Naive thymus-derived CD8-positive, alpha-beta T cell (primary cell): ENCODE measurements around the gene COL15A1. TPM values are rescaled to one million over a fixed set of nuclear protein-coding genes. Genes with fewer than 3 reads are reported as not detected.

Experiments
- ATAC-seq, 2 donors: fragments of 150-1000 bp; cut with Tn5 transposase in 1 of 2; sonication (Bioruptor Pico), chemical (Tn5 transposase) in 1 of 2; 1 replicate in 1 of 2; 2 replicates in 1 of 2; pipeline ENCODE4 v1.10.0; 2021; ENCODE audit warnings: mild to moderate bottlenecking in 2 of 2, moderate library complexity in 2 of 2
- POLR2A ChIA-PET: fragments of 350-600 bp; sonication (Branson Sonifier 250); formaldehyde crosslinking; loops from one replicate; lab custom pipeline; 2021; ENCODE audit warnings: antibody characterized with exemption; lab: Charles Lee
- DNase-seq, 10 donors: peaks; one replicate each; pipeline versions ENCODE4 v3.0.0 to v3.0.0-alpha.2; 2020 to 2022
- H3K27ac Mint-ChIP-seq, 10 donors: one replicate each; pipeline ENCODE4 v1.8.0; 2020 to 2022; ENCODE audit warnings: mild to moderate bottlenecking in 10 of 10, mixed read lengths in 10 of 10, moderate library complexity in 4 of 10, inconsistent platforms in 1 of 10
- H3K27me3 Mint-ChIP-seq, 5 donors: one replicate each; pipeline ENCODE4 v1.8.0; 2021 to 2022; ENCODE audit warnings: mixed read lengths in 5 of 5
- H3K36me3 Mint-ChIP-seq, 3 donors: one replicate each; pipeline ENCODE4 v1.8.0; 2020 to 2022; ENCODE audit warnings: mixed read lengths in 3 of 3, mild to moderate bottlenecking in 2 of 3, inconsistent platforms in 1 of 3
- H3K4me1 Mint-ChIP-seq, 4 donors: one replicate each; pipeline ENCODE4 v1.8.0; 2021 to 2022; ENCODE audit warnings: mixed read lengths in 4 of 4
- H3K4me3 Mint-ChIP-seq, 10 donors: one replicate each; pipeline ENCODE4 v1.8.0; 2020 to 2022; ENCODE audit warnings: mild to moderate bottlenecking in 10 of 10, mixed read lengths in 10 of 10, moderate library complexity in 6 of 10, inconsistent platforms in 1 of 10
- H3K9me3 Mint-ChIP-seq, 9 donors: one replicate each; pipeline ENCODE4 v1.8.0; 2020 to 2022; ENCODE audit warnings: mixed read lengths in 9 of 9, mild to moderate bottlenecking in 3 of 9, inconsistent platforms in 1 of 9, moderate library complexity in 1 of 9
- polyA plus RNA-seq, 3 donors: library from polyadenylated mRNA; unstranded; fragments of 300-500 nt; fragmentation: Illumina TruSeq; gene quantifications; one replicate each; pipeline ENCODE4 v1.2.3, GENCODE V29; 2021
- total RNA-seq, 8 experiments: library from RNA in 2 of 8; stranded (reverse) in 2 of 8; gene quantifications; one replicate each; pipeline ENCODE4 v1.2.3 and lab custom pipeline; 2021 to 2026

The COL15A1 gene
- total and polyA plus RNA-seq, 5 experiments from 2014 or later: not detected

- no peak for ATAC-seq
- POLR2A ChIA-PET: interaction anchor here (1.0 kb wide), 1 partner anchor 59 kb away, joined by 4 read pairs; no protein-coding TSS in a partner anchor
Measured at GRCh38 chr9:99101271-99101670, 157.6 kb downstream of the COL15A1 start.

GRCh38 chr9:99101812-99102211 is 158.1 kb downstream of the COL15A1 start:
- POLR2A ChIA-PET: interaction anchor here (1.0 kb wide), 1 partner anchor 59 kb away, joined by 4 read pairs; no protein-coding TSS in a partner anchor
- no peak overlapping the region for H3K27ac Mint-ChIP-seq
- no peaks in the 10 kb centered on the region for H3K27me3 Mint-ChIP-seq
- peaks cover 0 to 10% (median 2%) of the 10 kb centered on the region in 9 donors for H3K9me3 Mint-ChIP-seq
- DNase-seq (no peak), ATAC-seq (no peak)
- no peak overlapping the region for H3K4me3 Mint-ChIP-seq
- peaks cover 17 to 36% (median 35%) of the 10 kb centered on the region in 4 donors for H3K4me1 Mint-ChIP-seq
- H3K36me3 Mint-ChIP-seq: peaks cover 0 to 11% (median 0%) of the 10 kb centered on the region in 3 donors

More at GRCh38 chr9:99101271-99101670, 157.6 kb downstream of the COL15A1 start:
- H3K36me3 Mint-ChIP-seq: peaks cover 0 to 11% (median 0%) of the 10 kb centered on the region in 3 donors
- H3K4me1 Mint-ChIP-seq: peaks cover 18 to 36% (median 33%) of the 10 kb centered on the region in 4 donors
- no peak for DNase-seq
- peaks cover 0 to 10% (median 2%) of the 10 kb centered on the region in 9 donors for H3K9me3 Mint-ChIP-seq
- H3K27me3 Mint-ChIP-seq: no peaks in the 10 kb centered on the region
- no peak overlapping the region for H3K4me3 Mint-ChIP-seq
- H3K27ac Mint-ChIP-seq: no peak overlapping the region

- no peak for DNase-seq
- POLR2A ChIA-PET: interaction anchor here (1.0 to 6.1 kb wide), 14 partner anchors 10 to 89 kb away, joined by 3 to 63 read pairs (median 7); no protein-coding TSS in a partner anchor
- no peaks in the 10 kb centered on the region for H3K27me3 Mint-ChIP-seq
- H3K9me3 Mint-ChIP-seq: peaks cover 0 to 10% (median 2%) of the 10 kb centered on the region in 9 donors
- peak overlapping the region; percentile 86 to 97 (median 92) for H3K4me3 Mint-ChIP-seq
- no peak for ATAC-seq
- H3K27ac Mint-ChIP-seq: peak overlapping the region; percentile 87 to 96 (median 94)
- H3K4me1 Mint-ChIP-seq: peaks cover 24 to 51% (median 49%) of the 10 kb centered on the region in 4 donors
- peaks cover 0 to 11% (median 0%) of the 10 kb centered on the region in 3 donors for H3K36me3 Mint-ChIP-seq
Measured at GRCh38 chr9:99103054-99103895, 159.6 kb downstream of the COL15A1 start.

GRCh38 chr9:99103901-99104458 is 160.3 kb downstream of the COL15A1 start:
- Mint-ChIP-seq H3K4me1 (peaks cover 31 to 58% (median 57%) of the 10 kb centered on the region in 4 donors), H3K27me3 (no peaks in the 10 kb centered on the region), H3K27ac (peak overlapping the region; percentile 87 to 96 (median 94)), H3K4me3 (peak overlapping the region; percentile 86 to 97 (median 92)), H3K36me3 (peaks cover 0 to 8% (median 4%) of the 10 kb centered on the region in 3 donors), H3K9me3 (peaks cover 0 to 10% (median 2%) of the 10 kb centered on the region in 9 donors)
- POLR2A ChIA-PET: interaction anchor here (0.8 to 6.1 kb wide), 17 partner anchors 10 to 90 kb away, joined by 3 to 63 read pairs (median 6); no protein-coding TSS in a partner anchor
- DNase-seq (peak in 1 of 10 donors; percentile 25), ATAC-seq (no peak)

- Mint-ChIP-seq H3K9me3 (peaks cover 0 to 4% (median 0%) of the 10 kb centered on the region in 9 donors), H3K4me3 (peak within 1 kb of the TSS; percentile 86 to 97 (median 92)), H3K27me3 (no peaks in the 10 kb centered on the region), H3K27ac (peak within 1 kb of the TSS; percentile 87 to 96 (median 94)), H3K36me3 (peaks cover 1 to 4% (median 2%) of the 10 kb centered on the region in 3 donors), H3K4me1 (peaks cover 36 to 60% (median 57%) of the 10 kb centered on the region in 4 donors)
- POLR2A ChIA-PET: interaction anchor here (0.8 to 6.1 kb wide), 17 partner anchors 9 to 1120 kb away, joined by 3 to 63 read pairs (median 5); no protein-coding TSS in a partner anchor
- peak; percentile 84 to 94 (median 90) for DNase-seq
- peak; percentile 84 to 87 for ATAC-seq
Measured at GRCh38 chr9:99104459-99105151, 160.9 kb downstream of the COL15A1 start, which contains the start of gene TGFBR1. TGFBR1 (plus strand) TSS chr9:99105113; CDS start chr9:99105206, 93 bp downstream.

GRCh38 chr9:99105152-99106043 is 161.7 kb downstream of the COL15A1 start:
- Mint-ChIP-seq H3K36me3 (peaks cover 0 to 9% (median 3%) of the 10 kb centered on the region in 3 donors), H3K27ac (peak overlapping the region; percentile 35 to 91 (median 81)), H3K9me3 (peaks cover 0 to 2% (median 0%) of the 10 kb centered on the region in 9 donors), H3K4me1 (peaks cover 40 to 63% (median 60%) of the 10 kb centered on the region in 4 donors), H3K27me3 (no peaks in the 10 kb centered on the region), H3K4me3 (peak overlapping the region; percentile 74 to 92 (median 86))
- peak in 1 of 2 donors; percentile 27 for ATAC-seq
- POLR2A ChIA-PET: interaction anchor here (0.6 to 6.1 kb wide), 21 partner anchors 8 to 1120 kb away, joined by 3 to 63 read pairs (median 4); no protein-coding TSS in a partner anchor
- peak in 7 of 10 donors; percentile 6 to 64 (median 35) for DNase-seq

GRCh38 chr9:99106044-99106375 is 162.3 kb downstream of the COL15A1 start:
- Mint-ChIP-seq H3K36me3 (peaks cover 0 to 9% (median 3%) of the 10 kb centered on the region in 3 donors), H3K4me1 (peaks cover 40 to 67% (median 64%) of the 10 kb centered on the region in 4 donors), H3K27me3 (no peaks in the 10 kb centered on the region), H3K4me3 (peak overlapping the region; percentile 71 to 92 (median 84)), H3K27ac (peak overlapping the region; percentile 35 to 91 (median 81)), H3K9me3 (no peaks in the 10 kb centered on the region)
- no peak for DNase-seq
- POLR2A ChIA-PET: interaction anchor here (0.6 to 6.1 kb wide), 9 partner anchors 15 to 50 kb away, joined by 3 to 63 read pairs (median 4); no protein-coding TSS in a partner anchor
- ATAC-seq: no peak

- H3K36me3 Mint-ChIP-seq: peaks cover 0 to 9% (median 3%) of the 10 kb centered on the region in 3 donors
- POLR2A ChIA-PET: interaction anchor here (1.2 to 6.1 kb wide), 3 partner anchors 14 to 29 kb away, joined by 4 to 63 read pairs (median 53); no protein-coding TSS in a partner anchor
- no peaks in the 10 kb centered on the region for H3K27me3 Mint-ChIP-seq
- H3K27ac Mint-ChIP-seq: peak overlapping the region; percentile 63 to 90 (median 80)
- peaks cover 46 to 77% (median 76%) of the 10 kb centered on the region in 4 donors for H3K4me1 Mint-ChIP-seq
- H3K4me3 Mint-ChIP-seq: peak overlapping the region; percentile 71 to 92 (median 84)
- ATAC-seq (no peak), DNase-seq (no peak)
- no peaks in the 10 kb centered on the region for H3K9me3 Mint-ChIP-seq
Measured at GRCh38 chr9:99107421-99107820, 163.7 kb downstream of the COL15A1 start.

GRCh38 chr9:99108131-99108530 is 164.4 kb downstream of the COL15A1 start:
- Mint-ChIP-seq H3K9me3 (no peaks in the 10 kb centered on the region), H3K4me1 (peaks cover 51 to 84% (median 83%) of the 10 kb centered on the region in 4 donors), H3K4me3 (peak overlapping the region; percentile 71 to 92 (median 84)), H3K27me3 (no peaks in the 10 kb centered on the region), H3K27ac (peak overlapping the region in 9 of 10 donors; percentile 7 to 89 (median 79)), H3K36me3 (peaks cover 0 to 9% (median 3%) of the 10 kb centered on the region in 3 donors)
- no peak for ATAC-seq
- POLR2A ChIA-PET: interaction anchor here (6.1 kb wide), 1 partner anchor 29 kb away, joined by 53 read pairs; no protein-coding TSS in a partner anchor
- DNase-seq: no peak

GRCh38 chr9:99109522-99109921 is 165.8 kb downstream of the COL15A1 start:
- POLR2A ChIA-PET: no interaction called here
- H3K27ac Mint-ChIP-seq: peak overlapping the region; percentile 31 to 89 (median 80)
- H3K4me1 Mint-ChIP-seq: peaks cover 52 to 85% (median 84%) of the 10 kb centered on the region in 4 donors
- H3K36me3 Mint-ChIP-seq: peaks cover 0 to 9% (median 3%) of the 10 kb centered on the region in 3 donors
- no peaks in the 10 kb centered on the region for H3K27me3 Mint-ChIP-seq
- H3K4me3 Mint-ChIP-seq: peak overlapping the region; percentile 13 to 92 (median 53)
- no peaks in the 10 kb centered on the region for H3K9me3 Mint-ChIP-seq
- no peak for ATAC-seq
- DNase-seq: no peak
